PC-3 (cell line): ENCODE measurements around the gene THOC6. TPM values are rescaled to one million over a fixed set of nuclear protein-coding genes. Genes with fewer than 3 reads are reported as not detected.
A peak's percentile ranks its signal among the peaks of the same experiment; 100 is the strongest.

Source experiments
- ATAC-seq: fragments of 200-7000 bp; cut with Tn5 transposase; 2 replicates; pipeline ENCODE4 v1.9.1; 2020; ENCODE audit warnings: mild to moderate bottlenecking, moderate library complexity
- BruUV-seq: library from RNA; stranded (reverse); fragments of 400-500 nt; replicated peaks from 2 replicates; lab custom pipeline; 2021; lab: Mats Ljungman, UMichigan
- CTCF ChIA-PET: fragments of 300-600 bp; sonication (Branson Sonifier 250); formaldehyde crosslinking; loops from one replicate; lab custom pipeline; 2022; ENCODE audit warnings: antibody characterized with exemption; lab: Charles Lee
- POLR2A ChIA-PET: fragments of 300-600 bp; sonication (Branson Sonifier 250); formaldehyde crosslinking; loops from one replicate; lab custom pipeline; 2022; ENCODE audit warnings: antibody characterized with exemption; ENCODE audit not compliant: unreplicated experiment; lab: Charles Lee
- DNase-seq: peaks from one replicate; pipeline ENCODE4 v3.0.0-alpha.2; 2015
- H2AFZ ChIP-seq: fragments of 300-600 bp; sonication (generic); 2 replicates; pipeline ENCODE4 v1.6.0; 2016; ENCODE audit warnings: antibody characterized with exemption, low read length
- H3F3A ChIP-seq: fragments of 300-600 bp; sonication (generic); one replicate; pipeline ENCODE4 v1.6.0; 2017; ENCODE audit warnings: antibody characterized with exemption, low read length, control low read depth, mild to moderate bottlenecking; ENCODE audit not compliant: unreplicated experiment
- H3K27ac ChIP-seq: fragments of 300-600 bp; sonication (generic); 2 replicates; pipeline ENCODE4 v1.5.1; 2016; ENCODE audit warnings: mild to moderate bottlenecking, low read length
- H3K27me3 ChIP-seq: fragments of 300-600 bp; sonication (generic); 2 replicates; pipeline ENCODE4 v1.6.1; 2016; ENCODE audit warnings: low read length, mixed read lengths
- H3K36me3 ChIP-seq: fragments of 300-600 bp; sonication (generic); 2 replicates; pipeline ENCODE4 v1.6.1; 2016; ENCODE audit warnings: low read depth, mixed run types, low read length, mixed read lengths
- H3K4me1 ChIP-seq: fragments of 300-600 bp; sonication (generic); 2 replicates; pipeline ENCODE4 v1.5.1; 2016; ENCODE audit warnings: low read length; ENCODE audit not compliant: insufficient read depth
- H3K4me2 ChIP-seq: fragments of 300-600 bp; sonication (generic); 2 replicates; pipeline ENCODE4 v1.6.0; 2016; ENCODE audit warnings: low read length
- H3K4me3 ChIP-seq: fragments of 300-600 bp; sonication (generic); 2 replicates; pipeline ENCODE4 v1.5.1; 2016; ENCODE audit warnings: mild to moderate bottlenecking, low read length, mixed read lengths
- H3K79me2 ChIP-seq: fragments of 300-600 bp; sonication (generic); 2 replicates; pipeline ENCODE4 v1.6.1; 2017; ENCODE audit warnings: low read length, mixed read lengths
- H3K9ac ChIP-seq: fragments of 300-600 bp; sonication (generic); 2 replicates; pipeline ENCODE4 v1.6.0; 2016; ENCODE audit warnings: mild to moderate bottlenecking, low read length
- H3K9me2 ChIP-seq: fragments of 300-600 bp; sonication (generic); replicated peaks from 2 replicates; pipeline ENCODE4 v1.6.1; 2016; ENCODE audit warnings: mixed run types, low read length, mixed read lengths
- H3K9me3 ChIP-seq: fragments of 300-600 bp; sonication (generic); 2 replicates; pipeline ENCODE4 v1.6.1; 2016; ENCODE audit warnings: low read length, mixed read lengths
- H4K20me1 ChIP-seq: fragments of 300-600 bp; sonication (generic); 2 replicates; pipeline ENCODE4 v1.6.1; 2016; ENCODE audit warnings: low read length, mixed read lengths
- EZH2 ChIP-seq: fragments of 300-600 bp; sonication (generic); IDR thresholded peaks from one replicate; pipeline ENCODE4 v1.6.1; 2017; ENCODE audit warnings: antibody characterized with exemption, mild to moderate bottlenecking, low read length; ENCODE audit not compliant: unreplicated experiment
- EZH2phosphoT487 ChIP-seq: fragments of 300-600 bp; sonication (generic); IDR thresholded peaks from 2 replicates; pipeline ENCODE4 v1.6.1; 2018; ENCODE audit warnings: mild to moderate bottlenecking, antibody characterized with exemption, low read length, borderline replicate concordance
- intact Hi-C: fragments of 100-400 bp; cut with micrococcal nuclease; formaldehyde crosslinking; loops from 2 replicates; pipeline ENCODE4 v1.9.0; 2023
- total RNA-seq: library from RNA; depleted of rRNA; stranded (reverse); fragments of >200 nt; gene quantifications from 2 replicates; pipeline ENCODE4 v1.2.3, GENCODE V29; 2014
- TF ChIP-seq, protein P1 (sequence below): fragments of 300-600 bp; sonication (generic); conservative IDR thresholded peaks from 2 replicates; pipeline ENCODE4 v1.5.1; 2017; ENCODE audit warnings: antibody characterized with exemption, low read depth, mild to moderate bottlenecking, low read length

The THOC6 gene
- total RNA-seq, 1 experiment from 2014 or later: 40.3 TPM

GRCh38 chr16:3003582-3004270, 20.1 kb upstream of the THOC6 start:
- POLR2A ChIA-PET: interaction anchor here (0.6 to 1.2 kb wide), 3 partner anchors 16 to 1043 kb away, joined by 3 to 10 read pairs (median 5); partner anchors contain the start of gene TNFRSF12A

DNA sequence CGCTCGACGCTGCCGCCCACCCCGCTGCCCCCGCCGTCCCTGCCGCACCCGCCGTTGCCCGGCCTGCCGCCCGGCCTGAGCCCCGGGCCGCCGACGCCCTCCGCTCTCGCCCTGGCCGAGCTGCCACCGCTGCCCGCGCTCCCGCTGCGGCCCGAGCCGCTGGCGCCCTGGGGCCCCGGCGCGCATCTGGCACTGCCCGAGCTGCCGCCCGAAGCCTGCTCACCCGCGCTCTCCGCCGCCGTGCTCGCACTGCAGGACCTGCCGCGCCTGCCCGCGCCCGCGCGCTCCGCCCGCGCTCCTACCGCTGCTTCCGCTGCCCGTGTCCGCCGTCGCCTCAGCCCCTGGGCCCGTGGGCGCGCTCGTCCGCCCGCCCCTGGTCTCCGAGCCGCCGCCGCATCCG, 19.5 kb upstream of the THOC6 start:
- Histone ChIP-seq H3K9ac (no peak overlapping the region), H3K4me3 (no peak overlapping the region), H3F3A (no peaks in the 10 kb centered on the region), H3K4me1 (peaks cover 14% of the 10 kb centered on the region), H3K27me3 (no peaks in the 10 kb centered on the region), H3K27ac (no peak overlapping the region), H3K9me3 (no peaks in the 10 kb centered on the region), H4K20me1 (no peaks in the 10 kb centered on the region), H3K79me2 (0 out of 2 replicates have a peak, but pooled peaks cover 3% of the 10 kb centered on the region), H2AFZ (no peak overlapping the region), H3K4me2 (no peak overlapping the region), H3K36me3 (no peaks in the 10 kb centered on the region), H3K9me2 (no peaks in the 10 kb centered on the region)
- intact Hi-C loops: loop anchor here (2.0 kb wide), 1 partner anchor 24 kb away; no protein-coding TSS in a partner anchor
- no TSS peak for BruUV-seq
- TF ChIP-seq, protein P1, sequence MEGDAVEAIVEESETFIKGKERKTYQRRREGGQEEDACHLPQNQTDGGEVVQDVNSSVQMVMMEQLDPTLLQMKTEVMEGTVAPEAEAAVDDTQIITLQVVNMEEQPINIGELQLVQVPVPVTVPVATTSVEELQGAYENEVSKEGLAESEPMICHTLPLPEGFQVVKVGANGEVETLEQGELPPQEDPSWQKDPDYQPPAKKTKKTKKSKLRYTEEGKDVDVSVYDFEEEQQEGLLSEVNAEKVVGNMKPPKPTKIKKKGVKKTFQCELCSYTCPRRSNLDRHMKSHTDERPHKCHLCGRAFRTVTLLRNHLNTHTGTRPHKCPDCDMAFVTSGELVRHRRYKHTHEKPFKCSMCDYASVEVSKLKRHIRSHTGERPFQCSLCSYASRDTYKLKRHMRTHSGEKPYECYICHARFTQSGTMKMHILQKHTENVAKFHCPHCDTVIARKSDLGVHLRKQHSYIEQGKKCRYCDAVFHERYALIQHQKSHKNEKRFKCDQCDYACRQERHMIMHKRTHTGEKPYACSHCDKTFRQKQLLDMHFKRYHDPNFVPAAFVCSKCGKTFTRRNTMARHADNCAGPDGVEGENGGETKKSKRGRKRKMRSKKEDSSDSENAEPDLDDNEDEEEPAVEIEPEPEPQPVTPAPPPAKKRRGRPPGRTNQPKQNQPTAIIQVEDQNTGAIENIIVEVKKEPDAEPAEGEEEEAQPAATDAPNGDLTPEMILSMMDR: no peak
- no peak for TF ChIP-seq EZH2
- TF ChIP-seq EZH2phosphoT487: no peak
- no peak for DNase-seq
- peak; percentile 35 for ATAC-seq
- CTCF ChIA-PET: interaction anchor here (0.9 to 1.5 kb wide), 2 partner anchors 24 to 28 kb away, joined by 3 to 14 read pairs; no protein-coding TSS in a partner anchor
- POLR2A ChIA-PET: interaction anchor here (0.6 to 1.2 kb wide), 2 partner anchors 16 to 1042 kb away, joined by 3 to 5 read pairs; partner anchors contain the start of gene TNFRSF12A

More at GRCh38 chr16:3003582-3004270, 20.1 kb upstream of the THOC6 start:
- Histone ChIP-seq H2AFZ (peak overlapping the region; percentile 57; the same call in 1 of the 2 replicates), H3K27ac (no peak overlapping the region), H3K4me3 (peak overlapping the region; percentile 59), H3K4me1 (peaks cover 8% of the 10 kb centered on the region), H3K4me2 (peak overlapping the region; percentile 78), H3K9me3 (no peaks in the 10 kb centered on the region), H3K9me2 (no peaks in the 10 kb centered on the region), H3K36me3 (no peaks in the 10 kb centered on the region), H4K20me1 (no peaks in the 10 kb centered on the region), H3K9ac (no peak overlapping the region), H3F3A (no peaks in the 10 kb centered on the region), H3K27me3 (no peaks in the 10 kb centered on the region), H3K79me2 (0 out of 2 replicates have a peak, but pooled peaks cover 3% of the 10 kb centered on the region)
- BruUV-seq: no TSS peak
- no peak for TF ChIP-seq EZH2
- TF ChIP-seq, protein P1: peak; percentile 62
- intact Hi-C loops: loop anchor here (2.0 kb wide), 1 partner anchor 25 kb away; no protein-coding TSS in a partner anchor
- ATAC-seq (peak; percentile 96), DNase-seq (peak; percentile 97)
- CTCF ChIA-PET: interaction anchor here (0.9 to 1.5 kb wide), 2 partner anchors 24 to 28 kb away, joined by 3 to 14 read pairs; no protein-coding TSS in a partner anchor
